Kidney (tissue), 14 donors: ENCODE measurements around the gene CNOT2. TPM values are rescaled to one million over a fixed set of nuclear protein-coding genes. Genes with fewer than 3 reads are reported as not detected.
"Not testable (repeated sequence)": the region's sequence is repeated elsewhere in the genome, so short reads cannot be mapped to it uniquely, and the experiment has no call there.

Source experiments
- DNase-seq, 5 donors: peaks; one replicate each; pipeline ENCODE4 v3.0.0-alpha.2; 2013 to 2020
- FAIRE-seq: peaks from 2 replicates; lab custom pipeline; 2012; peaks lifted over from hg19 to GRCh38; lab: Jason Lieb, UNC
- H3K27ac ChIP-seq, 2 donors: one replicate each; pipeline ENCODE4 v1.7.0; 2013; ENCODE audit warnings: low read depth in 2 of 2, low read length in 2 of 2, inconsistent platforms in 1 of 2
- H3K27me3 ChIP-seq: one replicate; pipeline ENCODE4 v1.7.1; 2013; ENCODE audit warnings: low read length, inconsistent platforms; ENCODE audit not compliant: control insufficient read depth, insufficient read depth
- H3K36me3 ChIP-seq, 3 donors: one replicate each; pipeline versions ENCODE4 v1.7.0 to v1.7.1; 2013; ENCODE audit warnings: low read length in 3 of 3, control low read depth in 1 of 3, inconsistent platforms in 1 of 3; ENCODE audit not compliant: insufficient read depth in 3 of 3, control insufficient read depth in 2 of 3
- H3K4me1 ChIP-seq, 3 donors: one replicate each; pipeline versions ENCODE4 v1.7.0 to v1.7.1; 2013; ENCODE audit warnings: low read length in 3 of 3, inconsistent platforms in 1 of 3, low read depth in 1 of 3; ENCODE audit not compliant: control insufficient read depth in 2 of 3, insufficient read depth in 2 of 3
- H3K4me3 ChIP-seq, 3 donors: one replicate each; pipeline versions ENCODE4 v1.7.0 to v1.8.1; 2013; ENCODE audit warnings: low read length in 3 of 3, control low read depth in 1 of 3, inconsistent platforms in 1 of 3
- H3K9ac ChIP-seq, 3 donors: one replicate each; pipeline versions ENCODE4 v1.7.0 to v1.7.1; 2013; ENCODE audit warnings: low read length in 3 of 3, control low read depth in 1 of 3, inconsistent platforms in 1 of 3
- H3K9me3 ChIP-seq, 3 donors: one replicate each; pipeline versions ENCODE4 v1.7.0 to v1.7.1; 2013; ENCODE audit warnings: low read length in 3 of 3, control low read depth in 1 of 3, inconsistent platforms in 1 of 3; ENCODE audit not compliant: control insufficient read depth in 2 of 3, insufficient read depth in 1 of 3
- intact Hi-C: fragments of 100-400 bp; cut with DNase I; formaldehyde crosslinking; loops from one replicate; pipeline ENCODE4 v1.11.1; 2022
- polyA plus RNA-seq: library from polyadenylated mRNA; stranded (reverse); fragments of 350-450 nt; fragmentation: Illumina TruSeq; extraction: RNeasy Lipid Tissue Mini Kit (QIAGEN cat#74804); gene quantifications from one replicate; pipeline ENCODE4 v1.2.3, GENCODE V29; 2014; ENCODE audit warnings: low read depth, low replicate concordance; ENCODE audit not compliant: insufficient read depth
- total RNA-seq: library from RNA; stranded (reverse); fragmentation: NEBNext Ultra II Directional; extraction: Animal tissue kit (Norgen Biotek cat#: 25700); gene quantifications from one replicate; pipeline ENCODE4 v1.2.1, GENCODE V29; 2021
- TF ChIP-seq, protein P1 (sequence below): IDR thresholded peaks from 3 replicates; pipeline ENCODE4 v1.5.1; 2012; ENCODE audit warnings: mild to moderate bottlenecking, moderate library complexity, borderline replicate concordance; ENCODE audit not compliant: insufficient read depth; ENCODE audit errors: extremely low read depth
- donor health status: control.
- donor health status: control.
- donor health status: control.
- donor health status: control.
- donor health status: control.
- donor health status: DM: yes; HTN: yes; CAD: no.
- donor health status: Normal renal cell carcinoma (clear cell type).

CNOT2 gene
- total and polyA plus RNA-seq, 2 donors from 2014 or later: 21.0 to 68.8 TPM

- no peaks in the 10 kb centered on the region for H3K36me3 ChIP-seq
- H3K27ac ChIP-seq: no peak overlapping the region
- no peak overlapping the region for H3K9ac ChIP-seq
- TF ChIP-seq, protein P1, sequence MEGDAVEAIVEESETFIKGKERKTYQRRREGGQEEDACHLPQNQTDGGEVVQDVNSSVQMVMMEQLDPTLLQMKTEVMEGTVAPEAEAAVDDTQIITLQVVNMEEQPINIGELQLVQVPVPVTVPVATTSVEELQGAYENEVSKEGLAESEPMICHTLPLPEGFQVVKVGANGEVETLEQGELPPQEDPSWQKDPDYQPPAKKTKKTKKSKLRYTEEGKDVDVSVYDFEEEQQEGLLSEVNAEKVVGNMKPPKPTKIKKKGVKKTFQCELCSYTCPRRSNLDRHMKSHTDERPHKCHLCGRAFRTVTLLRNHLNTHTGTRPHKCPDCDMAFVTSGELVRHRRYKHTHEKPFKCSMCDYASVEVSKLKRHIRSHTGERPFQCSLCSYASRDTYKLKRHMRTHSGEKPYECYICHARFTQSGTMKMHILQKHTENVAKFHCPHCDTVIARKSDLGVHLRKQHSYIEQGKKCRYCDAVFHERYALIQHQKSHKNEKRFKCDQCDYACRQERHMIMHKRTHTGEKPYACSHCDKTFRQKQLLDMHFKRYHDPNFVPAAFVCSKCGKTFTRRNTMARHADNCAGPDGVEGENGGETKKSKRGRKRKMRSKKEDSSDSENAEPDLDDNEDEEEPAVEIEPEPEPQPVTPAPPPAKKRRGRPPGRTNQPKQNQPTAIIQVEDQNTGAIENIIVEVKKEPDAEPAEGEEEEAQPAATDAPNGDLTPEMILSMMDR: no peak
- no peaks in the 10 kb centered on the region for H3K4me1 ChIP-seq
- H3K27me3 ChIP-seq: no peaks in the 10 kb centered on the region
- H3K9me3 ChIP-seq: no peaks in the 10 kb centered on the region
- no peak for DNase-seq
- intact Hi-C loops: no loop called here
- no peak overlapping the region for H3K4me3 ChIP-seq
- no peak for FAIRE-seq
Measured at GRCh38 chr12:70389678-70390077, 146.4 kb downstream of the CNOT2 start.

- H3K9ac ChIP-seq, intact Hi-C loops, FAIRE-seq, H3K27ac ChIP-seq, DNase-seq, H3K36me3 ChIP-seq, H3K4me3 ChIP-seq, H3K27me3 ChIP-seq, H3K4me1 ChIP-seq, H3K9me3 ChIP-seq: not testable (repeated sequence)
Measured at GRCh38 chr12:70392631-70393030, 149.4 kb downstream of the CNOT2 start.

DNA sequence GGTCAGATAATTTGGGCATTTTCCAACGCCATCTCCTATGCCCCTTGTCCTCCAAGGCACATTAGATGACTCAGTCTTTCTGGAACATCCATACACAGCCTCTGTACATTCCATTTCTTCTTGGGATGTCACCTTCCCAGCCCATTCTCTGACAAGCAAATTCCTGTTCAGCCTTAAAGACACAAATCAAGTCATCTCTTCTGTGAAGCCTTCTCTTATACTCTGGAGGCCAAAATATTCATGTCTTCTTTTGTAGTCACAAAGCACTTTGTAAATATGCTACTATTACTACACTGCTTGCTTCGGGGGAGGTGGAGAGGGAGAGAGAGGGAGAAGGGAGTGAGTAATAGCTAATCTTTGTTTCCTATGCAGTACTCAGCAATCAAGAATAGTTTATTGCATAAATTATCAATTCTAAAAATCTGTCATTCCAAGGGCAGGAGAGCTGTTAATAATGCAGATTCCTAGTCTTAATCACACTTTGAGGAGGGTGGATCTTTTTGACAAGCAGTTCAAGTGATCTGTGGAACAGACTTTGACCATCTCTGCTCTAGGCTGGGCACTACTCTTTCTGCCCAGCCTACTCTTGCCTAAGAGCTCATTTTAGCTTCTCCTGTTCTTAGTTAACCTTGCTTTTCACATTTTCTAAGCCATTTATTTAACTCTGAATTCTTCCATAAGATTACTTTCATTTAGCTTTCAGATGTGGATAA lies 150.7 kb downstream of the CNOT2 start:
- H3K9ac ChIP-seq: no peak overlapping the region
- intact Hi-C loops: no loop called here
- H3K27me3 ChIP-seq: no peaks in the 10 kb centered on the region
- H3K4me3 ChIP-seq: no peak overlapping the region
- FAIRE-seq (no peak), DNase-seq (no peak)
- no peaks in the 10 kb centered on the region for H3K36me3 ChIP-seq
- TF ChIP-seq, protein P1: no peak
- no peaks in the 10 kb centered on the region for H3K4me1 ChIP-seq
- no peak overlapping the region for H3K27ac ChIP-seq
- H3K9me3 ChIP-seq: no peaks in the 10 kb centered on the region

- H3K36me3 ChIP-seq: no peaks in the 10 kb centered on the region
- intact Hi-C loops: no loop called here
- no peaks in the 10 kb centered on the region for H3K4me1 ChIP-seq
- H3K9me3 ChIP-seq: no peaks in the 10 kb centered on the region
- DNase-seq (no peak), FAIRE-seq (no peak)
- H3K27ac ChIP-seq: no peak overlapping the region
- TF ChIP-seq, protein P1: no peak
- no peak overlapping the region for H3K9ac ChIP-seq
- no peak overlapping the region for H3K4me3 ChIP-seq
- no peaks in the 10 kb centered on the region for H3K27me3 ChIP-seq
Measured at GRCh38 chr12:70398002-70398401, 154.8 kb downstream of the CNOT2 start.
